Measurements from ENCODE around the gene DPF3. TPM values are rescaled to one million over a fixed set of nuclear protein-coding genes. Genes with fewer than 3 reads are reported as not detected.

DPF3 gene
- polyA plus RNA-seq, 4 donors: 1.0 to 2.4 (median 1.5) TPM

DNA sequence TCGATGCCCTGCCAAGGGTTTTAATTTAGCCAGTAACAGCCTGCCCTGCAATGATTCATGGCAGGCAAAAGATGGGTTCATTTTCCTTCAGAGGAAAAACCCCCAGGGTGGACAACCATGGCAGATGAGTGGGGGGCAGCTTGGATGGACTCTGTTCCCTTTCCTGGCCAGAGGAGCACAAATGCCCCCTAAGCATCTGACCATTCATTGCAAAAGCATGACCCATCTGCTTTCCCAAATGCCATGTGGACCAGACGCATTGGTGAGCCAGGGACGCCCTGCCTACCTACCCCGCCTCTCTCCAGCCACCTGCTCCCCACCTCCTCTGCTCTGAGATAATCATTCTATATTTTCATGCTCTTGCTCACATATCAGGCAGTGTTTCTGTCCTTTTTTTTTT lies 281.9 kb downstream of the DPF3 start:
- H3K4me1 ChIP-seq (ENCODE audit: control insufficient read depth in 3 of 3, insufficient read depth in 2 of 3, low read depth in 1 of 3, low read length in 2 of 3): no peaks in the 10 kb centered on the region
- H3K27ac ChIP-seq (ENCODE audit: low read depth in 1 of 3, low read length in 2 of 3): no peak overlapping the region
- FAIRE-seq: no peak
- WGBS, 3 donors: 81 to 96% (median 85%) methylated on average over 4 of the region's 4 CpGs
- H3K36me3 ChIP-seq (ENCODE audit: control insufficient read depth in 3 of 3, insufficient read depth in 2 of 3, low read depth in 1 of 3, low read length in 3 of 3): no peaks in the 10 kb centered on the region
- DNase-seq: no peak
- no peaks in the 10 kb centered on the region for H3K9me3 ChIP-seq (ENCODE audit: control insufficient read depth in 2 of 2, insufficient read depth in 1 of 2, low read depth in 1 of 2, low read length in 1 of 2)
- H3K27me3 ChIP-seq (ENCODE audit: control insufficient read depth in 3 of 3, insufficient read depth in 3 of 3, low read length in 3 of 3): no peaks in the 10 kb centered on the region
- H3K4me3 ChIP-seq (ENCODE audit: low read depth in 1 of 3, low read length in 3 of 3): no peak overlapping the region

DNA sequence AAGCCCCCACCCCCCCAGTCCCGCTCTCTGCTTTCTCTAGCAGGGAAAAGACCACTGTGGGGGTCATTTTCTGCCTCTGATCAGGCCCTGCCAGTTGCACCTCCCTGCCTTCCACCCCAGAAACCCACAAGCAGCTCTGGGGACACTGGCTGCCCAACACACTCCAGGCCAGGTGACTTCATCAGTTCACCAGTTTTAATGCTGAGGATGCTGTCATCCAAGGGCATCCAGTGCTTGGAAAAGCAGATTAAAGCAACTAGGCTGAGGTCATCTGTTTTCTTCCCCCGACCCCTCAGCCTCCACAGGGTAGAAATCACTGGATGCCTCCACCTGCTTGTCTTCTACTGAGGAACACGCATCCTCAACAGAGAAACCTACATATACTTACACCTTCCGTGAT lies 282.4 kb downstream of the DPF3 start:
- Histone ChIP-seq H3K4me3 (ENCODE audit: low read depth in 1 of 3, low read length in 3 of 3) (no peak overlapping the region), H3K27me3 (ENCODE audit: control insufficient read depth in 3 of 3, insufficient read depth in 3 of 3, low read length in 3 of 3) (no peaks in the 10 kb centered on the region), H3K36me3 (ENCODE audit: control insufficient read depth in 3 of 3, insufficient read depth in 2 of 3, low read depth in 1 of 3, low read length in 3 of 3) (no peaks in the 10 kb centered on the region), H3K9me3 (ENCODE audit: control insufficient read depth in 2 of 2, insufficient read depth in 1 of 2, low read depth in 1 of 2, low read length in 1 of 2) (no peaks in the 10 kb centered on the region), H3K4me1 (ENCODE audit: control insufficient read depth in 3 of 3, insufficient read depth in 2 of 3, low read depth in 1 of 3, low read length in 2 of 3) (no peaks in the 10 kb centered on the region), H3K27ac (ENCODE audit: low read depth in 1 of 3, low read length in 2 of 3) (no peak overlapping the region)
- 78 to 90% (median 85%) methylated on average over 4 of the region's 4 CpGs for WGBS, 3 donors
- DNase-seq (no peak), FAIRE-seq (no peak)

DNA sequence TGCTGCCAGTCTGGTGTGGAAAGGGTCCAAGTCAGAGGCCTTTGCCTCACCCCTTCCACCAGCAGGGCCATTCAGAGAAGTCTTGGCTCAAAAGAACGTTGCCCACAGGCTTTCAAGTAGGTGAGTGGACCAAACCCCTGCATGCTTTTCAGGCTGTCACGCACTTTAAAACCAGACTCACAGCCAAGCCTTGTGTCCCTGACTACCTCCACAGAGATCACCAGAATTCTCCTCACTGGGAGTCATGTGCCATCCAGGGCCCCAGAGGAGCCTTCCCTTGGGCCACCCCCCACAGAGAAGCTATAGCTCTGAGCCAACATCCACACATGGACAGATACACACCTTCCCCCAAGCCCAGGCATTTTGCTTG lies 283.1 kb downstream of the DPF3 start:
- Histone ChIP-seq H3K9me3 (ENCODE audit: control insufficient read depth in 2 of 2, insufficient read depth in 1 of 2, low read depth in 1 of 2, low read length in 1 of 2) (no peaks in the 10 kb centered on the region), H3K27ac (ENCODE audit: low read depth in 1 of 3, low read length in 2 of 3) (no peak overlapping the region), H3K4me3 (ENCODE audit: low read depth in 1 of 3, low read length in 3 of 3) (no peak overlapping the region), H3K36me3 (ENCODE audit: control insufficient read depth in 3 of 3, insufficient read depth in 2 of 3, low read depth in 1 of 3, low read length in 3 of 3) (no peaks in the 10 kb centered on the region), H3K27me3 (ENCODE audit: control insufficient read depth in 3 of 3, insufficient read depth in 3 of 3, low read length in 3 of 3) (no peaks in the 10 kb centered on the region), H3K4me1 (ENCODE audit: control insufficient read depth in 3 of 3, insufficient read depth in 2 of 3, low read depth in 1 of 3, low read length in 2 of 3) (no peaks in the 10 kb centered on the region)
- FAIRE-seq (no peak), DNase-seq (no peak)
- WGBS, 3 donors: 69 to 79% (median 78%) methylated on average over 2 of the region's 2 CpGs

DNA sequence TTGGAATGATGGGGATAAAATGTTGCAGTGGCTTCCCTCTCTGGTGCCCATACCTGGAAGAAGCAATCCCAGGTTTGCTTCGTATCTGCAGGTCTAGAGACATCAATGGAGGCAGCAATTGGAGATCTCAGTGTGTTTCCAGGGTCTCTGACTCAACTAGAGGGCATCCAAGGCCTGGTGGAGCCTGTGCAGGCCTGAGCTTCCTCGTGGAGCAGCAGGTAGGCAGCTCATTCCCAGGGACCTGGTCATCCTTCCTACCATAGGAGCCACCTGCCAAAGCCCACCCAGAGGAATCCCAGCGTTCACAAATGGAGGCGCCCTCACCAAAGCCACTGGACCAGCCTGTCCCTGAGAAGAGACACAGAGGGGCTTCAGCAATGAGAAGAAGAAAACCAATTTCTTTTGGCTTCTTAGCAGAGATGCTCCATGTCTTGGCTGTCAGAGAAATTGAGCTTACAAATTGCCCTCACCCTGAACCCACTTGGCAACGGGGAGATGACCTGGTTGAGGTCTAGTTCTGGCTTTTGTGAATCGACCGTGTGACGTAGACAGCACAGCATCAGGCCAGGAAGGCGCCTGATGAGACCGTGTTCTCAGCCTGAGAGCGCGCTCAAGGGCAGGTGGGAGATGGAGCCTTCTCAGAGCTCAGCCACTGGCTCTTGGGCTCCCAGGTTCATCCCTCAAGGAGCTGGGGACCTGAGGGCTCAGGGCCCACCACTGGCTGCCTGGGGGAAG lies 283.6 kb downstream of the DPF3 start:
- FAIRE-seq: no peak
- Histone ChIP-seq H3K27ac (ENCODE audit: low read depth in 1 of 3, low read length in 2 of 3) (no peak overlapping the region), H3K27me3 (ENCODE audit: control insufficient read depth in 3 of 3, insufficient read depth in 3 of 3, low read length in 3 of 3) (no peaks in the 10 kb centered on the region), H3K4me1 (ENCODE audit: control insufficient read depth in 3 of 3, insufficient read depth in 2 of 3, low read depth in 1 of 3, low read length in 2 of 3) (no peaks in the 10 kb centered on the region), H3K4me3 (ENCODE audit: low read depth in 1 of 3, low read length in 3 of 3) (no peak overlapping the region), H3K9me3 (ENCODE audit: control insufficient read depth in 2 of 2, insufficient read depth in 1 of 2, low read depth in 1 of 2, low read length in 1 of 2) (no peaks in the 10 kb centered on the region), H3K36me3 (ENCODE audit: control insufficient read depth in 3 of 3, insufficient read depth in 2 of 3, low read depth in 1 of 3, low read length in 3 of 3) (no peaks in the 10 kb centered on the region)
- WGBS, 3 donors: 78 to 89% (median 82%) methylated on average over 12 of the region's 12 CpGs
- DNase-seq: no peak

DNA sequence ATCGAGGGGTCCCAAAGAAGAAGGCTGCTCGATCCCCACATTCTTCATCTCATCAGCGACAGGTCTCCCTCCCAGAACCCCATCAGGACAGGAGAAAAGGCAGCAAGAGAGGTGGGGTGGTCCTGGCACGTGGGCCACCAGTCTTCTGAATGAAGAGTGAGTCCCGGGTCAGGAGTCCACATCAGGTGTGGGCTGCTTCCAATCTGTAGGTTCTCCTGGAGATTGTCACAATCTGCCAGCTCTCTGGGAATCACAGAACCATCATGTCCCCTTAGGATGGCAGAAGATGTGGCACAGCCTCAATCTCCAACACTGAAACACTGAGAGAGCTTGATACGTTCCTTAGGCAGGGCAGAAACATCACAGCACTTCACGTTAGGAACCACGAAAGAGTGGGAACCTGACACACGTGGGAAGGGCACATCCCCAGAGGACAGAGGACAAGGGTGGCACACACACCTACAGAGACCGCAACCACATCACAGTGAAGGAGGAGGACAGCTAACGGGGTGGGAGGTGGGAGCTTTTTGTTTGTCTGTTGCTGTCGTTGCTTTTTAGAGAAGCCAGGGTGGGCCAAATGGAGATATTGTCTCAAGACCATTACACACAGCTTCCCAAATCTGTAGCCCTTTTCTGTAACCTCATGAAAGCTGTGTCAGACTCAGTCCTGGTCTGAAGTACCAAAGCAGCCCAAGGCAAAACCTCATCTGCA lies 284.5 kb downstream of the DPF3 start:
- no peaks in the 10 kb centered on the region for H3K9me3 ChIP-seq (ENCODE audit: control insufficient read depth in 2 of 2, insufficient read depth in 1 of 2, low read depth in 1 of 2, low read length in 1 of 2)
- H3K4me3 ChIP-seq (ENCODE audit: low read depth in 1 of 3, low read length in 3 of 3): no peak overlapping the region
- 77 to 81% (median 80%) methylated on average over 12 of the region's 12 CpGs for WGBS, 3 donors
- no peak overlapping the region for H3K27ac ChIP-seq (ENCODE audit: low read depth in 1 of 3, low read length in 2 of 3)
- DNase-seq: no peak
- H3K36me3 ChIP-seq (ENCODE audit: control insufficient read depth in 3 of 3, insufficient read depth in 2 of 3, low read depth in 1 of 3, low read length in 3 of 3): no peaks in the 10 kb centered on the region
- no peaks in the 10 kb centered on the region for H3K27me3 ChIP-seq (ENCODE audit: control insufficient read depth in 3 of 3, insufficient read depth in 3 of 3, low read length in 3 of 3)
- H3K4me1 ChIP-seq (ENCODE audit: control insufficient read depth in 3 of 3, insufficient read depth in 2 of 3, low read depth in 1 of 3, low read length in 2 of 3): no peaks in the 10 kb centered on the region
- no peak for FAIRE-seq

DNA sequence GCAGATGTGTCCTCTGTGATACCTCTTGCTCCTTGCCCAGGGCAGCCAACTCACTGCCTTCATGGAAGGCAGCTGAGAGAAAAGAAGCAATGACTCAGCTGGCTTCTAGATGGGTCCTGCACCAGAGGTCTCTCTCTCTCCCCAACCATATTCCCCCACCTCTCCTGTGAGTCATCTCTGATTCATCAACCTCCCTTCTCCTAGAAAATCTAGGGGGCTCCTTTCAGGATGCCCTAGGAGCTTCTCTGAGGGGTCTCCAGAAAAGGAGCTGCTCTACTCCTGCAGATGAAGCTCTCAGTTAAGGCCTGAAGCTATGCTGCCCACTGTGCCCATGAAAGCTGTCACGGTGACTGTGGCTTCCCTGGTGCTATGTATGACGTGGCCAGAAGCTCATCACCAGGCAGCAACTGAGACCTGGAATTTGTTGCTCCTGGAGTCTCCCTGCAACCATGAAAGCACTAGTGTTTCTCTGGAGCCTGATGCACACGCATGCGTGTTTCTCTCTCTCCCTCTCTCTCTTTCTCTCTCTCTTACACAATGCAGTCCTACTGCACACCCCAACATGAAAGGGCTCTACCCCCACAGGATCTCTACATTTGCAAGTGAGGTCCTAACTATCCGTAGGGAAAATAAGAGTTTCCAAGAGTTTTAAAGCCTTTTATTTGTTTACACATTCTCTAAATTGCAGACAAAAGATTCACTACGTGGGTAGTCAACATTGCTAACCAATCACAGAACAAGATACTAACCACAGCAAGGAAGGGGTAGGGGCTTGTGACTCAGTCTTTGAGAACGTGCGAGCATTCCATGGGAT lies 285.3 kb downstream of the DPF3 start:
- Histone ChIP-seq H3K27me3 (ENCODE audit: control insufficient read depth in 3 of 3, insufficient read depth in 3 of 3, low read length in 3 of 3) (no peaks in the 10 kb centered on the region), H3K27ac (ENCODE audit: low read depth in 1 of 3, low read length in 2 of 3) (no peak overlapping the region), H3K4me1 (ENCODE audit: control insufficient read depth in 3 of 3, insufficient read depth in 2 of 3, low read depth in 1 of 3, low read length in 2 of 3) (no peaks in the 10 kb centered on the region), H3K9me3 (ENCODE audit: control insufficient read depth in 2 of 2, insufficient read depth in 1 of 2, low read depth in 1 of 2, low read length in 1 of 2) (no peaks in the 10 kb centered on the region), H3K4me3 (ENCODE audit: low read depth in 1 of 3, low read length in 3 of 3) (no peak overlapping the region), H3K36me3 (ENCODE audit: control insufficient read depth in 3 of 3, insufficient read depth in 2 of 3, low read depth in 1 of 3, low read length in 3 of 3) (no peaks in the 10 kb centered on the region)
- DNase-seq (no peak), FAIRE-seq (no peak)
- 70 to 73% (median 73%) methylated on average over 8 of the region's 8 CpGs for WGBS, 3 donors

DNA sequence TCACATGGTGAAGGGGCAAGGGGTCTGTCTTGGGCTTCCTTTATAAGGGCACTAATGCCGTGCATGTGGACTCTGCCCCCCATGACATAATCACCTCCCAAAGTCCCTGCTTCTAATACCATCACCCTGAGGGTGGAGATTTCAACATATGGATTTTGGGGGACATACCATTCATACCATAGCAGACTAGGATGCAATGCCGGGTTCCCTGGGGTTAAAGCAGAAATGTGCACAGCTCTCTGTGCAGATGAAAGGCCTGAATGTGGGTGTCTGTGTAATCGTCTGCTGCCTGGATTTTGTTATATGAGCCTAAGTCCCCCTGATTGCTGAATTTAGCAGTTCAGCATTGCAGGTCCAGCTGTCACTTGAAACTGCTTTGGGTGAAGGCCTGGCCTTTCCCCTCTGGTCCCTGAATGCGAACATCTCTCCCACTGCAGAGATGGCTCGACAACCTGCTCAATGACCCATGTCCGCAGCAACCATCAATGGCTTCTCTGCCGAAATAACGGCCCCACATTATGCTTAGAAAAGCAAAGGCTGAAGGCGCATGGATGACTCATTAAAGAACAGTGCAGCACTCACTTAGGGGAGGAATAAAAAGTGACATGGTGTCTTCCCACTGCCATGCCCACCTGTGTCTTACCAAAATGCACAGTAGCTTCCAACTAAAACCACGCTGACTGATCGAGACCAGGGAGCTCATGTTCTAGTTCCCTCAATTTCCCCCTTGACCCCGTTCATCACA lies 286.3 kb downstream of the DPF3 start:
- no peak overlapping the region for H3K4me3 ChIP-seq (ENCODE audit: low read depth in 1 of 3, low read length in 3 of 3)
- H3K36me3 ChIP-seq (ENCODE audit: control insufficient read depth in 3 of 3, insufficient read depth in 2 of 3, low read depth in 1 of 3, low read length in 3 of 3): no peaks in the 10 kb centered on the region
- no peak for FAIRE-seq
- H3K27ac ChIP-seq (ENCODE audit: low read depth in 1 of 3, low read length in 2 of 3): no peak overlapping the region
- WGBS, 3 donors: 76 to 89% (median 87%) methylated on average over 12 of the region's 12 CpGs
- DNase-seq: no peak
- H3K27me3 ChIP-seq (ENCODE audit: control insufficient read depth in 3 of 3, insufficient read depth in 3 of 3, low read length in 3 of 3): peaks cover 0 to 3% (median 0%) of the 10 kb centered on the region in 3 donors
- H3K9me3 ChIP-seq (ENCODE audit: control insufficient read depth in 2 of 2, insufficient read depth in 1 of 2, low read depth in 1 of 2, low read length in 1 of 2): no peaks in the 10 kb centered on the region
- no peaks in the 10 kb centered on the region for H3K4me1 ChIP-seq (ENCODE audit: control insufficient read depth in 3 of 3, insufficient read depth in 2 of 3, low read depth in 1 of 3, low read length in 2 of 3)

DNA sequence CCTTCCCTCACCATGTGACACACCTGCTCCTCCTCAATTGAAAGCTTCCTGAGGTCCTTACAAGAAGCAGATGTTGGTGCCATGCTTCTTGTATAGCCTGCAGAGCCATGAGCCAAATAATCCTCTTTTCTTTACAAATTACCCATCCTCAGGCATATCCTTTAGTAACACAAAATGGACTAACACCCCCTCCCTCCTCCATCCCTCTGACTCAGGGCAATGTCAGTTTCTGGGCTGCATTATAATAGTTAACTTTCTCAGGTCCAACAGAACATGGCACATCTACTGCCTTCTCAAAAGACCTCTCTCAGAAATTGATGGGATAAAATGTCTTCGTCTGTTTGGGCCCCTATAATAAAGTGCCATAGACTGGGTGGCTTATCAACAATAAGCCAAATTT lies 287.0 kb downstream of the DPF3 start:
- no peaks in the 10 kb centered on the region for H3K9me3 ChIP-seq (ENCODE audit: control insufficient read depth in 2 of 2, insufficient read depth in 1 of 2, low read depth in 1 of 2, low read length in 1 of 2)

More for the DNA sequence above, 287.0 kb downstream of the DPF3 start:
- FAIRE-seq (no peak), DNase-seq (no peak)
- Histone ChIP-seq H3K4me3 (ENCODE audit: low read depth in 1 of 3, low read length in 3 of 3) (no peak overlapping the region), H3K27me3 (ENCODE audit: control insufficient read depth in 3 of 3, insufficient read depth in 3 of 3, low read length in 3 of 3) (peaks cover 0 to 6% (median 0%) of the 10 kb centered on the region in 3 donors), H3K36me3 (ENCODE audit: control insufficient read depth in 3 of 3, insufficient read depth in 2 of 3, low read depth in 1 of 3, low read length in 3 of 3) (no peaks in the 10 kb centered on the region), H3K4me1 (ENCODE audit: control insufficient read depth in 3 of 3, insufficient read depth in 2 of 3, low read depth in 1 of 3, low read length in 2 of 3) (no peaks in the 10 kb centered on the region), H3K27ac (ENCODE audit: low read depth in 1 of 3, low read length in 2 of 3) (no peak overlapping the region)
- 55 to 93% (median 69%) methylated on average over 1 of the region's 1 CpG for WGBS, 3 donors

Measured in small intestine (tissue), 7 donors.